ENCODE measurements around the gene CPPED1.

CPPED1 gene

DNA sequence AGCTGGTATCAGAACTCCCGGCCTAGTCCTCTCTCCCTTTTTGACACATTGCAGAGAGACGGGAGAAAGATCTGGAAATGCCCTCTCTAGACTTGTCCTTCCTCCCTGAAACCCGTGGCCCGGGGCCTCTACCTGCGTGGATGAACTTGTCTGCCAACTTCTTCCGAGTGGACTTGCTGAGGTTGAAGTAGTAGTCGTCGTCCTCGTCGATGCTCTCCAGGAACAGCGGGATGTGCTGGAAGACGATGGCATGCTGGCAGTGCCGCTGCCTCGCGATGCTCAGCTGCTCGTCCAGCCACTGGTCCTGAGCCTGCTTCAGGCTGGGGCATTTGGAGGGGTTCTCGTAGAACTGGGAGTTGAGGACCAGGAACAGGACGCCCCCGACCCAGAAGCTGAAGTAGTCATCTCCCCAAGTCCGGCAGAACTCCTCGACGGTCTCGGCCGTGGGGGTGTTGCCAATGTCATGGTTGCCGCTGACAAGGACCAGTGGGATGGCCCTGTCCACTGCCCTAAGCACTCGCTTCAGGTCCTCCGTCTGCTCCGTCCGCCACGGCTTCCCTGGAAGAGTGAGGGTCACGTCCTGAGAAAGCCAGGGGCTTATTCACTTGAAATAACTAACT lies 99.1 kb downstream of the CPPED1 start:
- TF ChIP-seq CTCF (IDR thresholded peaks at IDR 0.05) (no peak), ZFX (IDR thresholded peaks at IDR 0.05; ENCODE audit: borderline replicate concordance) (no peak)

GRCh38 chr16:12703935-12704334 lies 99.8 kb downstream of the CPPED1 start:
- TF ChIP-seq ZFX (IDR thresholded peaks at IDR 0.05; ENCODE audit: borderline replicate concordance) (no peak), CTCF (IDR thresholded peaks at IDR 0.05) (no peak)
- H3K27ac ChIP-seq, result no peak overlapping the region

More for the DNA sequence above, 99.1 kb downstream of the CPPED1 start:
- H3K27ac ChIP-seq, result no peak overlapping the region

- TF ChIP-seq ZFX (IDR thresholded peaks at IDR 0.05; ENCODE audit: borderline replicate concordance), result no peak
- TF ChIP-seq CTCF (IDR thresholded peaks at IDR 0.05), result no peak
- no peak overlapping the region for H3K27ac ChIP-seq
These were observed 103.5 kb downstream of the CPPED1 start for GRCh38 chr16:12700161-12700560.

DNA sequence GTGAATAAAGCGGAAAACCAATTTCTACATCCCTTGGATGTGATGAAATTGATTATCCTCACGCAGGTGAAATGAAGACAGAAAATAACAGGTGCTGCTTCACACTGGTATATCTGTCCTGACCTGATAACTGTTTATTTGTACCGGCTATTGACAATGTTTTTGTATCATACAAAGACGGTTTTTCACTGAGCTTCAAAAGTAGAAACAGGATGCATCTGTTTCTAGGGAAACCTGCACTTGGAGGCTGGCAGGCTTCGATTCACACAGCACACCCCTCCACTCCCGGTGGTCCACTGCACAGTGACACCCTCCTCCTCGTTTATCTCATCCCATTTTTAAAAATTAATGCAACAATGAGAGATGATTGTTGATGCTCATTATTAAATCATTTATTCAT lies 104.5 kb downstream of the CPPED1 start:
- H3K27ac ChIP-seq, result no peak overlapping the region
- TF ChIP-seq ZFX (IDR thresholded peaks at IDR 0.05; ENCODE audit: borderline replicate concordance) (no peak), CTCF (IDR thresholded peaks at IDR 0.05) (no peak)

DNA sequence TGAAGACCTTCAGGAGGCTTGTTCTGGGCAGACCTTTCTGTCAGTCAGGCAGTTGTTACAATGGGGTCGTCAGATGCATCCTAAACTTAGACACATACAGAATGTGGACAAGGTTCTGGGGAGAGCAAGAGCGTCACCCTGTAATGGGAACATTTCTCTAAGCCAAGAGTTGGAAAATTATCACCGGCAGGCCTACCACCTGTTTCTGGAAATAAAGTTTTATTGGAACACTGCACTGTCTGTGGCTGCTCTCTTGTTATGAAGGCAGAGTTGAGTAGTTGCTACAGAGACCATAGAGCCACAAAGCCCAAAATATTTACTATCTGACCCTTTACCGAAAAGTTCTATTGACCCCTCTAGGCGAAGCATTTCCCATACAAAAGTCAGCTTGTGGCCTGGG lies 106.2 kb downstream of the CPPED1 start:
- no peak overlapping the region for H3K27ac ChIP-seq
- TF ChIP-seq ZFX (IDR thresholded peaks at IDR 0.05; ENCODE audit: borderline replicate concordance) (no peak), CTCF (IDR thresholded peaks at IDR 0.05) (no peak)

GRCh38 chr16:12695454-12695853 lies 108.2 kb downstream of the CPPED1 start:
- TF ChIP-seq ZFX (IDR thresholded peaks at IDR 0.05; ENCODE audit: borderline replicate concordance) (no peak), CTCF (IDR thresholded peaks at IDR 0.05) (no peak)

GRCh38 chr16:12690024-12690423 lies 113.7 kb downstream of the CPPED1 start:
- H3K27ac ChIP-seq, result no peak overlapping the region
- TF ChIP-seq CTCF (IDR thresholded peaks at IDR 0.05) (no peak), ZFX (IDR thresholded peaks at IDR 0.05; ENCODE audit: borderline replicate concordance) (no peak)

More at GRCh38 chr16:12695454-12695853, 108.2 kb downstream of the CPPED1 start:
- no peak overlapping the region for H3K27ac ChIP-seq
